Measurements from ENCODE around the gene COL1A1. TPM values are rescaled to one million over a fixed set of nuclear protein-coding genes. Genes with fewer than 3 reads are reported as not detected.

Gene COL1A1
- total RNA-seq, 1 experiment from 2014 or later, result 104 TPM

DNA sequence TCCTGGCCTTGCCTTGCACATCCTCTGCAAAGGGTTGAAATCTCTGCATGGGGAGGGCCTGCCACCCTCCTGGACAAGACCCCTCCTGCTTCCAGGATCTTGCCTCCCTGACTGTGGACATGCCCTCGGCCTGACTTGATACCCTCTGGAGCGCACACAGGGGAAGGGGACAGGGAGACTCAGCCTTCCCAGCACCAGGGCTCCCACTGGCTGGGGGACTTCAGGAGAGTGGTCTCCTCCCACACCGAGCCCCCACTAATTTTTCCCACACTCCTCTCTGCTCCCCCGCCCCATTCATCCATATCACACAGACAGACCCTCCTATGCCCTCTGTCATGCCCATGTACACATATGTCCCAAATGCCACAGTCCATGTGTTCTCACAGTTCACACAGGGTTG, 21.3 kb downstream of the COL1A1 start:
- H3K14ac ChIP-seq (ENCODE audit: insufficient read depth, low read length), result no peak overlapping the region
- H2BK5ac ChIP-seq (ENCODE audit: insufficient read length, low read length), result no peak overlapping the region
- peaks cover 2% of the 10 kb centered on the region; the same call in 1 of the 2 replicates for H3K4me1 ChIP-seq (ENCODE audit: insufficient read depth, low read length)
- no peak overlapping the region for H3K18ac ChIP-seq (ENCODE audit: insufficient read length, low read depth, low read length)
- no peak overlapping the region for H2BK12ac ChIP-seq (ENCODE audit: insufficient read length, low read depth, low read length)
- no peaks in the 10 kb centered on the region for H3K79me2 ChIP-seq (ENCODE audit: insufficient read depth, low read length)
- H3K4me1 Mint-ChIP-seq, result peaks cover 44 to 59% of the 10 kb centered on the region in 2 experiments
- H3T11ph ChIP-seq (ENCODE audit: low read length), result no peak overlapping the region
- DNase-seq, result no peak
- no peak overlapping the region for H2AK5ac ChIP-seq (ENCODE audit: insufficient read length, low read length)
- H3K27ac Mint-ChIP-seq, result peak overlapping the region in 1 of 3 experiments; percentile 19; a peak in 1 of 7 replicates
- H3K23ac ChIP-seq (ENCODE audit: insufficient read length, low read depth, low read length), result no peak overlapping the region
- H3K4ac ChIP-seq (ENCODE audit: low read depth, low read length), result no peak overlapping the region
- H3K9me3 Mint-ChIP-seq, result no peaks in the 10 kb centered on the region; a peak in 1 of 5 replicates
- TF ChIP-seq, protein P1, sequence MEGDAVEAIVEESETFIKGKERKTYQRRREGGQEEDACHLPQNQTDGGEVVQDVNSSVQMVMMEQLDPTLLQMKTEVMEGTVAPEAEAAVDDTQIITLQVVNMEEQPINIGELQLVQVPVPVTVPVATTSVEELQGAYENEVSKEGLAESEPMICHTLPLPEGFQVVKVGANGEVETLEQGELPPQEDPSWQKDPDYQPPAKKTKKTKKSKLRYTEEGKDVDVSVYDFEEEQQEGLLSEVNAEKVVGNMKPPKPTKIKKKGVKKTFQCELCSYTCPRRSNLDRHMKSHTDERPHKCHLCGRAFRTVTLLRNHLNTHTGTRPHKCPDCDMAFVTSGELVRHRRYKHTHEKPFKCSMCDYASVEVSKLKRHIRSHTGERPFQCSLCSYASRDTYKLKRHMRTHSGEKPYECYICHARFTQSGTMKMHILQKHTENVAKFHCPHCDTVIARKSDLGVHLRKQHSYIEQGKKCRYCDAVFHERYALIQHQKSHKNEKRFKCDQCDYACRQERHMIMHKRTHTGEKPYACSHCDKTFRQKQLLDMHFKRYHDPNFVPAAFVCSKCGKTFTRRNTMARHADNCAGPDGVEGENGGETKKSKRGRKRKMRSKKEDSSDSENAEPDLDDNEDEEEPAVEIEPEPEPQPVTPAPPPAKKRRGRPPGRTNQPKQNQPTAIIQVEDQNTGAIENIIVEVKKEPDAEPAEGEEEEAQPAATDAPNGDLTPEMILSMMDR (conservative IDR thresholded peaks at IDR 0.05), result no peak
- H3K27me3 ChIP-seq (ENCODE audit: insufficient read depth, low read length), result no peaks in the 10 kb centered on the region
- H4K20me1 ChIP-seq (ENCODE audit: control insufficient read depth, insufficient read depth, insufficient read length), result no peaks in the 10 kb centered on the region
- H3K9ac ChIP-seq (ENCODE audit: extremely low read depth, insufficient read length, low read length), result no peak overlapping the region
- H2AFZ ChIP-seq (ENCODE audit: low read length), result no peak overlapping the region
- no peak overlapping the region for H4K8ac ChIP-seq (replicated peaks; ENCODE audit: insufficient read length, low read depth, low read length)
- no peak overlapping the region for H3K4me2 ChIP-seq (ENCODE audit: insufficient read depth, insufficient read length, low read length)
- H2BK15ac ChIP-seq (ENCODE audit: low read depth, low read length), result no peak overlapping the region
- H3K23me2 ChIP-seq (ENCODE audit: insufficient read length, low read depth, low read length, poor library complexity, severe bottlenecking), result peaks cover 4% of the 10 kb centered on the region
- H2BK20ac ChIP-seq (ENCODE audit: low read depth, low read length, poor library complexity, severe bottlenecking), result no peak overlapping the region
- no peak overlapping the region for H4K91ac ChIP-seq (ENCODE audit: insufficient read length, low read depth, low read length)
- no peak overlapping the region for H3K4me3 Mint-ChIP-seq
- H2BK120ac ChIP-seq (ENCODE audit: low read depth, low read length, poor library complexity, severe bottlenecking), result no peak overlapping the region
- H4K5ac ChIP-seq (ENCODE audit: insufficient read length, low read depth, low read length), result no peak overlapping the region
- peaks cover 3% of the 10 kb centered on the region for H3K27me3 Mint-ChIP-seq (ENCODE audit: low read depth)
- no peaks in the 10 kb centered on the region for H3K9me3 ChIP-seq (ENCODE audit: control insufficient read depth, low read depth, low read length)
- no CpG with 5 or more reads among the region's 4 CpGs for WGBS (ENCODE audit: extremely low coverage, insufficient read length, low lambda C conversion rate)
- no peak overlapping the region for H3K56ac ChIP-seq (ENCODE audit: insufficient read length, low read depth, low read length)
- no peaks in the 10 kb centered on the region for H3K79me1 ChIP-seq (ENCODE audit: insufficient read depth, low read depth, low read length, poor library complexity, severe bottlenecking)
- H3K36me3 Mint-ChIP-seq (ENCODE audit: insufficient read depth in 1 of 3, low read depth in 3 of 3), result peaks cover 0 to 5% (median 1%) of the 10 kb centered on the region in 3 experiments; a peak in 4 of 7 replicates
- H3K27ac ChIP-seq (ENCODE audit: insufficient read length, low read depth, low read length), result no peak overlapping the region

Data from H9 (cell line).